A549 (cell line): ENCODE results near the gene CCDC61. TPM values are rescaled to one million over a fixed set of nuclear protein-coding genes. Genes with fewer than 3 reads are reported as not detected.

ENCODE experiments used
- ATAC-seq, 2 experiments: fragments of 200-7000 bp in 1 of 2; fragments of >200 bp in 1 of 2; cut with Nextera tagmentation in 1 of 2; cut with Tn5 transposase in 1 of 2; 3 replicates each; pipeline versions ENCODE4 v1.8.0 to v1.9.1; 2018 to 2020; ENCODE audit warnings: mild to moderate bottlenecking in 1 of 2, moderate library complexity in 1 of 2
- CTCF ChIA-PET: fragments of 300-600 bp; sonication (Branson Sonifier 250); formaldehyde crosslinking; extraction: SDS; loops from one replicate; lab custom pipeline; 2021; ENCODE audit warnings: antibody characterized with exemption, inconsistent platforms; lab: Yijun Ruan, JAX
- POLR2A ChIA-PET: fragments of 350-600 bp; formaldehyde crosslinking; extraction: SDS; loops from one replicate; lab custom pipeline; 2021; ENCODE audit warnings: antibody characterized with exemption, inconsistent platforms; lab: Yijun Ruan, JAX
- DNase-seq, 2 experiments: peaks; one replicate each; pipeline versions ENCODE4 v3.0.0 to v3.0.0-alpha.2; 2011 to 2016; ENCODE audit warnings: low read depth in 1 of 2, low spot score in 1 of 2
- FAIRE-seq: peaks from 2 replicates; lab custom pipeline; 2011; peaks lifted over from hg19 to GRCh38; lab: Jason Lieb, UNC
- H3K27ac ChIP-seq, 2 experiments: fragments of >200 bp; sonication (Bioruptor Twin); formaldehyde crosslinking; 3 replicates each; pipeline ENCODE4 v1.5.1; 2016 to 2017
- H3K4me1 ChIP-seq: fragments of >200 bp; sonication (Bioruptor Twin); formaldehyde crosslinking; 3 replicates; pipeline ENCODE4 v1.6.1; 2016
- H3K4me2 ChIP-seq: fragments of >200 bp; sonication (Bioruptor Twin); formaldehyde crosslinking; 3 replicates; pipeline ENCODE4 v1.6.1; 2016
- H3K4me3 ChIP-seq: fragments of >200 bp; sonication (Bioruptor Twin); formaldehyde crosslinking; 3 replicates; pipeline ENCODE4 v1.5.1; 2016
- H3K9me3 ChIP-seq: fragments of >200 bp; sonication (Bioruptor Twin); formaldehyde crosslinking; 3 replicates; pipeline ENCODE4 v1.6.1; 2016
- CEBPB ChIP-seq, 2 experiments: fragments of >200 bp in 1 of 2; sonication (Bioruptor Twin) in 1 of 2; formaldehyde crosslinking in 1 of 2; IDR thresholded peaks; 2 replicates each; pipeline ENCODE4 v1.6.1; 2012 to 2016
- EHF ChIP-seq: fragments of 250-450 bp; sonication (Bioruptor Pico); IDR thresholded peaks from 2 replicates; pipeline ENCODE4 v1.5.0; 2020; ENCODE audit warnings: mild to moderate bottlenecking
- ESRRA ChIP-seq: fragments of 150-350 bp; IDR thresholded peaks from 2 replicates; pipeline ENCODE4 v1.6.1; 2014; ENCODE audit warnings: mild to moderate bottlenecking, low read length, borderline replicate concordance
- FOSL2 ChIP-seq, 2 experiments: fragments of 450-650 bp in 1 of 2; fragments of >200 bp in 1 of 2; sonication (Bioruptor Twin) in 1 of 2; formaldehyde crosslinking; IDR thresholded peaks; 2 replicates each; pipeline versions ENCODE4 v1.5.0 to v1.6.1; 2016 to 2020; ENCODE audit warnings: mild to moderate bottlenecking in 1 of 2, moderate library complexity in 1 of 2
- HOXB13 ChIP-seq: fragments of 250-450 bp; sonication (Bioruptor Pico); IDR thresholded peaks from 2 replicates; pipeline ENCODE4 v1.5.0; 2020; ENCODE audit warnings: low read depth, mild to moderate bottlenecking, moderate library complexity
- JUN ChIP-seq, 2 experiments: fragments of >200 bp; sonication (Bioruptor Twin); formaldehyde crosslinking; IDR thresholded peaks; 2 replicates in 1 of 2; 3 replicates in 1 of 2; pipeline ENCODE4 v1.6.1; 2016 to 2017
- POLR2A ChIP-seq: IDR thresholded peaks from 2 replicates; pipeline ENCODE4 v1.6.1; 2012; ENCODE audit warnings: mild to moderate bottlenecking, low read length
- RARB ChIP-seq: fragments of 250-450 bp; sonication (Bioruptor Pico); IDR thresholded peaks from 2 replicates; pipeline ENCODE4 v1.8.0; 2021; ENCODE audit warnings: mild to moderate bottlenecking, moderate library complexity
- RCOR1 ChIP-seq: fragments of 150-350 bp; IDR thresholded peaks from 2 replicates; pipeline ENCODE4 v1.6.1; 2014; ENCODE audit warnings: antibody characterized with exemption, low read length, low read depth
- RFX5 ChIP-seq: fragments of 450-650 bp; IDR thresholded peaks from 2 replicates; pipeline ENCODE4 v1.7.1; 2014; ENCODE audit warnings: antibody characterized with exemption, mild to moderate bottlenecking, moderate library complexity
- SMC3 ChIP-seq: fragments of >200 bp; sonication (Bioruptor Twin); formaldehyde crosslinking; IDR thresholded peaks from 3 replicates; pipeline ENCODE4 v1.6.1; 2018; ENCODE audit warnings: inconsistent platforms
- WGBS: methylation state at CpG from one replicate; pipeline ENCODE4 v1.1.6; 2017; ENCODE audit errors: missing lambda C conversion rate; 5-methylcytosine and 5-hydroxymethylcytosine counted together
- polyA plus RNA-seq, 4 experiments: library from polyadenylated mRNA; depleted of rRNA in 3 of 4; stranded (reverse); fragments of >200 nt; fragmentation: RNase III in 1 of 4; extraction: RNeasy Plus Mini Kit Qiagen cat#74134 plus additional on column Dnase treatment in 1 of 4; gene quantifications; 2 replicates in 3 of 4; 3 replicates in 1 of 4; pipeline ENCODE4 v1.2.3, GENCODE V29; 2011 to 2017
- TF ChIP-seq, protein P1 (sequence below): fragments of >200 bp; sonication (Bioruptor Twin); formaldehyde crosslinking; IDR thresholded peaks from 3 replicates; pipeline ENCODE4 v1.5.1; 2016
- TF ChIP-seq, protein P2 (sequence below): fragments of 150-350 bp; IDR thresholded peaks from 2 replicates; pipeline ENCODE4 v1.6.1; 2014; ENCODE audit warnings: low read depth, mild to moderate bottlenecking, low read length
- TF ChIP-seq, protein P3 (sequence below): fragments of >200 bp; sonication (Bioruptor Twin); formaldehyde crosslinking; IDR thresholded peaks from 2 replicates; pipeline ENCODE4 v1.6.1; 2016
- TF ChIP-seq, protein P4 (sequence below): fragments of >200 bp; sonication (Bioruptor Twin); formaldehyde crosslinking; IDR thresholded peaks from 3 replicates; pipeline ENCODE4 v1.6.1; 2016

CCDC61 gene
- polyA plus RNA-seq, 2 of the 4 experiments (the other 2 are of a cell fraction): 3.2 to 8.2 TPM

DNA sequence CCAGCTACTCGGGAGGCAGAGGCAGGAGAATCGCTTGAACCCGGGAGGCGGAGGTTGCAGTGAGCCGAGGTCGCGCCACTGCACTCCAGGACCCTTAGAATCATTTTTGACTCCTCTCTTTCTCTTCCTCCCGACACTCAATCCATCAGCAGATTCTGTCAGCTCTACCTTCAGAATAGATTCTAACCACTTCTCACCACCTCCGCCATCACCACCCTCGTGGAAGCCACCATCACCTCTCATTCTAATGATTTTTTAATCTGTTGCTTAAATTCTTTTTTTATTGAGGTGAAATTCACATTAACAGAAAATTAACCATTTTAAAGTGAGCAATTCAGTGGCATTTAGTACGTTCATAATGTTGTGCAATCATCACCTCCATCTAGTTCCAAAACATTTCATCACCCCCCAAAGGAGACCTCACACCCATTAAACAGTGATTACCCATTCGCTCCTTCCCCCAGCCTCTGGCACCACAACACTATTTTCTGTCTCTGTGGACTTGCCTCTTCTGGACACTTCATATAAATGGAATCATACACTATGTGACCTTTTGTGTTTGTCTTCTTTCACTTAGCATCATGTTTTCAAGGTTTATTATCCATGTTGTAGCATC, 5.0 kb upstream of the CCDC61 start:
- no peak for DNase-seq
- ATAC-seq: no peak
- TF ChIP-seq RFX5: no peak
- no peak for TF ChIP-seq RARB (CRISPR knock-in tag)
- TF ChIP-seq RCOR1: no peak
- TF ChIP-seq CEBPB (IDR thresholded peaks at IDR 0.05): peak in 1 of 2 experiments; percentile 23; a peak in 1 of 4 replicates
- no peak for TF ChIP-seq ESRRA
- TF ChIP-seq, all 56 proteins: peak for 1
- no peak overlapping the region for H3K4me3 ChIP-seq
- H3K27ac ChIP-seq: no peak overlapping the region
- ChIA-PET CTCF (interaction anchor here (1.0 to 2.2 kb wide), 3 partner anchors 11 to 20 kb away, joined by 3 to 11 read pairs (median 3); no protein-coding TSS in a partner anchor), POLR2A (no interaction called here)
- H3K9me3 ChIP-seq: no peaks in the 10 kb centered on the region
- H3K4me2 ChIP-seq: no peak overlapping the region
- FAIRE-seq: no peak
- no peaks in the 10 kb centered on the region for H3K4me1 ChIP-seq
- WGBS: 59% methylated on average over 12 of the region's 12 CpGs

DNA sequence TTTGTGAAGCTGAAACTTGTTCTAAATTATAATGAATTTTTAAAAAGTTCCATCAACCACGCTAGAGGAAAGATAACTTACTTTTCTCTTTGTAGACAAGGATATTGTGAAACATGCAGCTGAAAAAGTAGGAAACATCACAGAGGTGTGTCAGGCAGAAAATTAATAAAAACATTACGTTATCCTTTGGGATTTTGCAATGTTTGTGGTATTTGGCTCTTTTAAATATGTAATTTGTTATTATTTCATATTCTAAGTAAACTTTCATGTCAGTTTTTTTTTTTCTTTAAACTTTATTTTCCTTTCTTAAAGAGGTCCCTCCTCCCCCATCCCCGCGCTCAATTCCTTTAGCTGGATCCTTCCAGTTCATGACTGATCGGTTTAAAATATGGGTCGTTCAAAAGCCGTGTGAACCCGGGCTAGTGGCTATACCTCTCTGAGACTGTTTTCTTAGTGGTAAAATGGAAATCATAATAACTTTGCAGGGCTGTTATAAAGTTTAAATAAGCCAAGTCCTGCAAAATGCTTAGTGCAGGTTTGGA, 740 bp upstream of the CCDC61 start:
- 11% methylated on average over 8 of the region's 8 CpGs for WGBS
- no peaks in the 10 kb centered on the region for H3K9me3 ChIP-seq
- peak overlapping the region; percentile 79 for H3K4me2 ChIP-seq
- DNase-seq (no peak), ATAC-seq (peak; percentile 50 to 54), FAIRE-seq (peak; percentile 36)
- peaks cover 5% of the 10 kb centered on the region for H3K4me1 ChIP-seq
- ChIA-PET CTCF (interaction anchor here (1.0 to 7.2 kb wide), 13 partner anchors 16 to 534 kb away, joined by 3 to 67 read pairs (median 5); no protein-coding TSS in a partner anchor), POLR2A (interaction anchor here (0.5 to 1.6 kb wide), 14 partner anchors 11 to 131 kb away, joined by 3 to 8 read pairs (median 4); partner anchors contain the start of genes IRF2BP1 and MYPOP)
- H3K27ac ChIP-seq: peak overlapping the region; percentile 72 to 82
- TF ChIP-seq, protein P1, sequence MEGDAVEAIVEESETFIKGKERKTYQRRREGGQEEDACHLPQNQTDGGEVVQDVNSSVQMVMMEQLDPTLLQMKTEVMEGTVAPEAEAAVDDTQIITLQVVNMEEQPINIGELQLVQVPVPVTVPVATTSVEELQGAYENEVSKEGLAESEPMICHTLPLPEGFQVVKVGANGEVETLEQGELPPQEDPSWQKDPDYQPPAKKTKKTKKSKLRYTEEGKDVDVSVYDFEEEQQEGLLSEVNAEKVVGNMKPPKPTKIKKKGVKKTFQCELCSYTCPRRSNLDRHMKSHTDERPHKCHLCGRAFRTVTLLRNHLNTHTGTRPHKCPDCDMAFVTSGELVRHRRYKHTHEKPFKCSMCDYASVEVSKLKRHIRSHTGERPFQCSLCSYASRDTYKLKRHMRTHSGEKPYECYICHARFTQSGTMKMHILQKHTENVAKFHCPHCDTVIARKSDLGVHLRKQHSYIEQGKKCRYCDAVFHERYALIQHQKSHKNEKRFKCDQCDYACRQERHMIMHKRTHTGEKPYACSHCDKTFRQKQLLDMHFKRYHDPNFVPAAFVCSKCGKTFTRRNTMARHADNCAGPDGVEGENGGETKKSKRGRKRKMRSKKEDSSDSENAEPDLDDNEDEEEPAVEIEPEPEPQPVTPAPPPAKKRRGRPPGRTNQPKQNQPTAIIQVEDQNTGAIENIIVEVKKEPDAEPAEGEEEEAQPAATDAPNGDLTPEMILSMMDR: no peak
- peak in 1 of 2 experiments; percentile 68; a peak in 1 of 5 replicates for TF ChIP-seq JUN (IDR thresholded peaks at IDR 0.05)
- TF ChIP-seq, protein P2, sequence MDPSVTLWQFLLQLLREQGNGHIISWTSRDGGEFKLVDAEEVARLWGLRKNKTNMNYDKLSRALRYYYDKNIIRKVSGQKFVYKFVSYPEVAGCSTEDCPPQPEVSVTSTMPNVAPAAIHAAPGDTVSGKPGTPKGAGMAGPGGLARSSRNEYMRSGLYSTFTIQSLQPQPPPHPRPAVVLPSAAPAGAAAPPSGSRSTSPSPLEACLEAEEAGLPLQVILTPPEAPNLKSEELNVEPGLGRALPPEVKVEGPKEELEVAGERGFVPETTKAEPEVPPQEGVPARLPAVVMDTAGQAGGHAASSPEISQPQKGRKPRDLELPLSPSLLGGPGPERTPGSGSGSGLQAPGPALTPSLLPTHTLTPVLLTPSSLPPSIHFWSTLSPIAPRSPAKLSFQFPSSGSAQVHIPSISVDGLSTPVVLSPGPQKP: no peak
- TF ChIP-seq, protein P3, sequence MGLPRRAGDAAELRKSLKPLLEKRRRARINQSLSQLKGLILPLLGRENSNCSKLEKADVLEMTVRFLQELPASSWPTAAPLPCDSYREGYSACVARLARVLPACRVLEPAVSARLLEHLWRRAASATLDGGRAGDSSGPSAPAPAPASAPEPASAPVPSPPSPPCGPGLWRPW: no peak
- TF ChIP-seq SMC3: no peak
- TF ChIP-seq CEBPB (IDR thresholded peaks at IDR 0.05): peak in 1 of 2 experiments; percentile 47; a peak in 3 of 4 replicates
- TF ChIP-seq RCOR1: no peak
- TF ChIP-seq, protein P4, sequence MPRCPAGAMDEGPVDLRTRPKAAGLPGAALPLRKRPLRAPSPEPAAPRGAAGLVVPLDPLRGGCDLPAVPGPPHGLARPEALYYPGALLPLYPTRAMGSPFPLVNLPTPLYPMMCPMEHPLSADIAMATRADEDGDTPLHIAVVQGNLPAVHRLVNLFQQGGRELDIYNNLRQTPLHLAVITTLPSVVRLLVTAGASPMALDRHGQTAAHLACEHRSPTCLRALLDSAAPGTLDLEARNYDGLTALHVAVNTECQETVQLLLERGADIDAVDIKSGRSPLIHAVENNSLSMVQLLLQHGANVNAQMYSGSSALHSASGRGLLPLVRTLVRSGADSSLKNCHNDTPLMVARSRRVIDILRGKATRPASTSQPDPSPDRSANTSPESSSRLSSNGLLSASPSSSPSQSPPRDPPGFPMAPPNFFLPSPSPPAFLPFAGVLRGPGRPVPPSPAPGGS: no peak
- TF ChIP-seq HOXB13 (CRISPR knock-in tag): no peak
- TF ChIP-seq RARB (CRISPR knock-in tag): no peak
- TF ChIP-seq POLR2A: no peak
- TF ChIP-seq EHF (CRISPR knock-in tag): no peak
- no peak for TF ChIP-seq FOSL2 (IDR thresholded peaks at IDR 0.05)
- no peak for TF ChIP-seq FOSL2 (CRISPR knock-in tag; IDR thresholded peaks at IDR 0.05)
- H3K4me3 ChIP-seq: peak overlapping the region; percentile 48
